ENCODE data around the gene ECI1. TPM values are rescaled to one million over a fixed set of nuclear protein-coding genes. Genes with fewer than 3 reads are reported as not detected.

Gene ECI1
- total and polyA plus RNA-seq, 2 of the 13 experiments (the other 11 are each of a cell fraction or from before 2014, with no cell fraction given), result 82.0 to 102 TPM

- TF ChIP-seq PRDM10 (CRISPR knock-in tag; IDR thresholded peaks at IDR 0.05; ENCODE audit: low read depth) (no peak), ZNF816 (CRISPR knock-in tag; IDR thresholded peaks at IDR 0.05; ENCODE audit: borderline replicate concordance) (no peak), ZFP1 (CRISPR knock-in tag; IDR thresholded peaks at IDR 0.05) (no peak), HOXA3 (CRISPR knock-in tag; IDR thresholded peaks at IDR 0.05) (peak; percentile 61; the same call in 1 of the 2 replicates), NCOA2 (CRISPR knock-in tag; IDR thresholded peaks at IDR 0.05) (no peak), SOX5 (CRISPR knock-in tag; IDR thresholded peaks at IDR 0.05; ENCODE audit: borderline replicate concordance) (no peak), ZNF430 (CRISPR knock-in tag; IDR thresholded peaks at IDR 0.05) (no peak), NFAT5 (CRISPR knock-in tag; IDR thresholded peaks at IDR 0.05) (no peak), CBX1 (IDR thresholded peaks at IDR 0.05; ENCODE audit: low read depth) (peak; percentile 23), NFKBIZ (CRISPR knock-in tag; IDR thresholded peaks at IDR 0.05) (no peak), ZNF768 (CRISPR knock-in tag; IDR thresholded peaks at IDR 0.05) (no peak), HNF1B (CRISPR knock-in tag; IDR thresholded peaks at IDR 0.05) (peak; percentile 55; the same call in 1 of the 2 replicates), SMAD9 (CRISPR knock-in tag; IDR thresholded peaks at IDR 0.05) (no peak), ZMAT5 (CRISPR knock-in tag; IDR thresholded peaks at IDR 0.05; ENCODE audit: borderline replicate concordance, low read depth) (no peak), THAP7 (CRISPR knock-in tag; IDR thresholded peaks at IDR 0.05) (no peak), ZNF501 (CRISPR knock-in tag; IDR thresholded peaks at IDR 0.05) (0 out of 2 replicates have a peak, but pooled peaks have one; percentile 32)
Observed at GRCh38 chr16:2194852-2195321, 56.5 kb downstream of the ECI1 start (continued).

All from HepG2 (cell line).